ENCODE results near the gene CPPED1.

CPPED1 gene

DNA sequence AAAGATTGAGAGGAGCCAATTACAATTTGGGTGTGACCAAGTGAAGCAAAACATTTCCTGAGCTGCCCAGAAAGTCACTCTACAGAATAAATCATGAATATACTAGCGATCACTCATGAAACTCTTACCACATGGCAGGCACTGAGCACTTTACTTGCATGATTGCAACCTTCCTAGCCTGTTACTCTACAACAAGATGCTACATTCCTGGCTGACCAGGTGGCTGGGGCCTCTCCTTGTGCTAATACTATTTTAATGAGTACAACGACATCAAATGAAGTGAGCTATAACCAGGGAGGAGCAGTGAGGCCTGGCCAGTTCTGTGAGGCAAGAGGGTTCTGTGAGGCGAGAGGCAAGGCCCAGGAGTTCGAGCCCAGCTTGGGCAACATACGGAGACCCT lies 75.2 kb downstream of the CPPED1 start:
- DNase-seq, result no peak

DNA sequence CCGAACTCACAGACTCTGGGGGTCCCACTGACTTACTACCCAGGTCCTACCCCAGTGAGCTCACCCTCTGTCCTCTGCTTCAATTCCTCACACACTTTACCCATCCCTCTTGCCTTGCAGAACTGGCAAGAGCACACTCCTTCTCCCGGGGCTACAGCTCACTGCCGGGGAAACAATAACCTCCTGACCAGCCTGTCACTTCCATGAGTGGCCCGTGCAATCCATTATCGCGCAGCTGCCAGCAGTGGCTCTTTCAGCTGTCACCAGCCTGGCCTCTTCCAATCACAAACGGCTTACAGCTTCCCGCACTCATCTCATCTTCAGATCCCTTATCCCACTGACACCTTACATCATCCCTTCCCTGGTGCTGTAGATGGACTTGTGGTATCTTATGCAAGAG lies 79.5 kb downstream of the CPPED1 start:
- DNase-seq, result no peak

- DNase-seq, result no peak
Measured at GRCh38 chr16:12723681-12724080, 80.0 kb downstream of the CPPED1 start.

GRCh38 chr16:12721841-12722421 lies 81.8 kb downstream of the CPPED1 start:
- no peak for DNase-seq

DNA sequence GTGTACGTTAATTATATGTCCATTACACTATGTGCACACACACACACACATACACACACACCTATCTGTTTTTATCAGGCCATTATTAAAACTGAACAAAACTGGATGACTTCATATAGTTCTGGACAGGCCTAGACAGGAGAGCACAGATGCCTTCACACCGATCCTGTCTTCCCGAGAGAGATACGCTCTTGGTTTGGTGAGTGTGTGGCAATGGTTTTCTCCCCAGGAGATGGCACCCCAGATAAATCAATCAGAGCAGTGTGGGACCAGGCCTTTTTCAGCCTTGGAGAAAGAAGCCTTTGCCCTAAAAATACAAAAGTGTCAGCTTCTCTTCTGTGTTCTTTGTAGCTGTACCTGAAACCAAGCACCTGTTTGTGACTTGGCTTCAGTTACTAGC lies 83.7 kb downstream of the CPPED1 start:
- no peak for DNase-seq

DNA sequence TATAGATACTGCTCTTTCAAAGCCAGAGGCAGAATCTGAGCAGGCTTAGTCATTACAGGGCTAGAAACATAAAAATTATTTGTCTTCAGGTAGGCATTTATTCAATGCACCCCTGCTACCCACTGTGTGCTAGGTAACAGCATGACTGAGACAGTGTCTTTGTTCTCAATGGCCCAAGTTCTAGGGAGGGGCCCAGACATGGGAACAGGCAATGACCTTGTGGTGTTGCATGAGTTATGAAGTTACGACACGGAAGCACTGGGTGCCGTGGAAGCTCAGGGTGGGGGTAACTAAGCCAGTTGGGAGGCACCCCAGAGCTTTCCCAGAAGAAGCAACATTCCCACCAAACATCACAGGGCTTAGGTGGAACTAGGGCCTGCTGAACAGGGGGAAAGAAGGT lies 87.0 kb downstream of the CPPED1 start:
- DNase-seq, result no peak

- DNase-seq, result no peak
Measured at GRCh38 chr16:12709807-12710206, 93.9 kb downstream of the CPPED1 start.

DNA sequence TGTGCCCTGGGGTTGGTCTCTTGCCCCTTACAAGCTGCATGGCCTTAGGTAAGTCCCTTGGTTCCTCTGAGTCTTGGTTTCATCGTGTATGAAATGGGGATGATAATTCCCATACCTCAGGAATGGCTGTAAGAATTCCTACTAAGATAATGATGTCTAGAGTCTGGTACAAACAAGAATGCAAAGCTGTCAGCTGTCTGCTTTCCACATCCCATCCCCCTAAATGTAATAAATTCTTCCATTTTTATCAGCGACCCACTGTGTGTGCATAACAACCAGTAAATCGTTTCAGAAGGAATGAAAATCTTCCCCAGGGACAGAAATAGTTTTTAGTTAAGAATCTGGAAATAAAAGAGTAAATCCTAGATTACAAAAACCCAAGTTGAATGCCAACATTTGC lies 95.4 kb downstream of the CPPED1 start:
- DNase-seq, result no peak

DNA sequence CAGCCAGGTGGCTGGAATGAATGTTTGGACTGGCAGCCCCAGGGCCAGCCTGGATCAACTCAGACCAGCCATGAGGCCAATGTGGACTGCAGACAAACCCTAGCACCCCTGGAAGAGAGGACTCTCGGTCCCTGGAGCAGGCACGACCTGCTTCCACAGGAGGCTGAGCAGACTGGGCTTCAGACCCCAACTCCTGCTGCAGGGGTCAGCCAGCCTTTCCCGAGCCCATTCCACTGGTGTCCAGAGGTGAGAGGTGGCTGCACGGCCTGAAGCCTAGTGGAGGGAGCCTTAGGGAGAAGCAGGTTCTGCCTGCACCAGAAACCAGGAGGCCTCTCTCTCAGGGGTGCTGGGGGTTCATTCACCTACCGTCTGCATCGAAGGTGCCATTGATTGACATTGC lies 97.1 kb downstream of the CPPED1 start:
- DNase-seq, result no peak

- DNase-seq, result no peak
Measured at GRCh38 chr16:12704492-12705111, 99.1 kb downstream of the CPPED1 start.

DNA sequence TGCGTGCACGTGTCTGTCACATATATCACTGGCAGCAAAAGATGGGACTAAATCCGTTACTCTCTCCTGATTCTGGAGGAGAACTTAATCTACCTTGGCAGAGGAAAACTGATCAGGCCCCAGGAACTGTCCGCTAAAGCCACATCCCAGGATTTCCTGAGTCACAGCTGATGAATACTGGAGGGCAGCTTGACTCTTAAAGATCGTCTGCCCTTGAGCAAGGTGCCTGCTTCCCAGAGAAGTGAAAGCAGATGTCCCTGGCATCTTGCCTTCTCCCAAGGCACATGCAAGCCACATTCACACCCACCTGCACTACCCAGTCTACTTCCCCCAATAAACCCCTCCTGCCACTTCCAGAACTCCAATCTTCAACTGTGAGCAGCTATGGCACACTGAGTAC lies 99.8 kb downstream of the CPPED1 start:
- no peak for DNase-seq

GRCh38 chr16:12700161-12700560 lies 103.5 kb downstream of the CPPED1 start:
- no peak for DNase-seq

- no peak for DNase-seq
Measured at GRCh38 chr16:12699161-12699560, 104.5 kb downstream of the CPPED1 start.

DNA sequence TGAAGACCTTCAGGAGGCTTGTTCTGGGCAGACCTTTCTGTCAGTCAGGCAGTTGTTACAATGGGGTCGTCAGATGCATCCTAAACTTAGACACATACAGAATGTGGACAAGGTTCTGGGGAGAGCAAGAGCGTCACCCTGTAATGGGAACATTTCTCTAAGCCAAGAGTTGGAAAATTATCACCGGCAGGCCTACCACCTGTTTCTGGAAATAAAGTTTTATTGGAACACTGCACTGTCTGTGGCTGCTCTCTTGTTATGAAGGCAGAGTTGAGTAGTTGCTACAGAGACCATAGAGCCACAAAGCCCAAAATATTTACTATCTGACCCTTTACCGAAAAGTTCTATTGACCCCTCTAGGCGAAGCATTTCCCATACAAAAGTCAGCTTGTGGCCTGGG lies 106.2 kb downstream of the CPPED1 start:
- DNase-seq, result no peak

DNA sequence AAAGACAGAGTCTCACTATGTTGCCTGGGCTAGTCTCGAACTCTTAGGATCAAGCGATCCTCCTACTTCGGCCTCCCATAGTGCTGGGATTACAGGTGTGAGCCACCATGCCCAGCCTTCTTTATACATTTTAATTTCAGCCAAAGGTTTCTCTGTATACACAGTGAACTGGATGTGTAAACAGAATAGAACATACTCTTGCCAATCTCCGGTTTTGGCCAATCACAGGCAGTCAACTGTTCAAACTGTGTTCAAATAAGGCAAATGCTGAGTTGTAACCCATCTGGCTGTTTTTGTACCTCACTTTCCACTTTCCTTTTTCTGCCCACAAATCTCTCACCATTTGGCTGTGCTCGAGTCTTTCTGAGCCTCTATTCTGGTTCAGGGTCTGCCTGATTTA lies 108.2 kb downstream of the CPPED1 start:
- no peak for DNase-seq

- DNase-seq, result no peak
Measured at GRCh38 chr16:12690024-12690423, 113.7 kb downstream of the CPPED1 start.

- DNase-seq, result no peak
Measured at GRCh38 chr16:12688951-12689850, 114.5 kb downstream of the CPPED1 start.

- no peak for DNase-seq
Measured at GRCh38 chr16:12685806-12686205, 117.9 kb downstream of the CPPED1 start.

- DNase-seq, result no peak
Measured at GRCh38 chr16:12682432-12683165, 121.1 kb downstream of the CPPED1 start.

DNA sequence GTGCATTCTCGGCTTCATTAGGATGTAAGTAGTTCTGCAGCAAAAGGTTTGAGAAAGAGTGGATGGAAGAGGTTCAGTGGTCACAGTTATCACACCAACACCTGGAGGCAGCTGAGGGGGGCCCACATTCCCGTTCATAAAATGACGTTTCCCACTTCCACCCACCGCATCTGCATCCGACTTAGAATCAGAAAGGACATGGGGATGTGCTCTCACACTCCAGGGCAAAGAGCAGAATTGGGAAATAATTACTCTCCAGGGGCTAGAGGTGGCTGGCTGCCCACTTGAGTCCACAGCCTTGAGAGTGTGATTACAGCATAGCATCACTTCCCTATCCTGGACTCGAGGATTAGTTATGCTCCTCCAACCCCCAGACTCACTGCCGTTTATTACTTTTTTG lies 122.0 kb downstream of the CPPED1 start:
- no peak for DNase-seq

GRCh38 chr16:12680531-12680930 lies 123.2 kb downstream of the CPPED1 start:
- DNase-seq, result no peak

DNA sequence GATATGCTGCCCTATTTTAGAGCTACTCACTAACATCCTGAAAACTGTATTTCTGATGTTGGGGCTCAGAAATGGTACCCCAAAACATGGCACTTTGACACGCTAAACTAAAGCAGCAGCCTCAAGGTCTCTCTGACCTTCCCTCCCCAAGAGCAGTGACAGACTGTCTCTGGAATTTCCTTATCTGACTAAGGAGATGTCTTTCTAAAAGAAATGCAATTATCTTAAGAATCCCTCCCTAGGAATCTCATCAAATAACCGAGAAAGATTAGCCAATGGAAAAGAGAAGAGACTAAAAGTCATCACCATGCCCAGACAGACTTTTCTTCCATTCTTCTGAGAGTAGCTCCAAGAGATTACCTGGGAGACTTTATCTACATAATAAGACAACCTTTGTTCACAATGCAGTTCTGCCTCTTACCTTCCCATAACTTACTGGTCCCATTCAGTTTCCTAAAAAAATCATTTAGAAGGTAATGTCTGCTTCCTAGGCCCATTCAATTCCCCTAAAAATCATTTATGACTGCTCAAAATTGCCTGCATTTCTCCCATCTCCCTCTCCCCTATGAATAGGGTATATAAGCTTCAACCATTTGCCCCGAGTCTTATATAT lies 123.9 kb downstream of the CPPED1 start:
- DNase-seq, result no peak

- no peak for DNase-seq
Measured at GRCh38 chr16:12678983-12679382, 124.7 kb downstream of the CPPED1 start.
